ENCODE measurements around the gene WNT16.

DNA sequence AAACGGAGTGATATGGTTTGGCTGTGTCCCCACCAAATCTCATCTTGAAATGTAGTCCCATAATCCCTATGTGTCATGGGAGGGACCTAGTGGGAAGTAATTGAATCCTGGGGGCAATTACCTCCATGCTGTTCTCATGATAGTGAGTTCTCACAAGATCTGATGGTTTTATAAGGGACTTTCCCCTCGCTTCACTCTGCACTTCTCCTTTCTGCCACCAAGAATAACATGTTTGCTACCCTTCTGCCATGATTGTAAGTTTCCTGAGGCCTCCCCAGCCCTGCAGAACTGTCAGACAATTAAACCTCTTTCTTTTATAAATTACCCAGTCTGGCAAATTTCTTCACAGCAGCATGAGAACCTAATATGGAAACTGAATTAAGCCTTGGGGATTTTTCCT is 48.2 kb downstream of the WNT16 start:
- TF ChIP-seq CREB1 (IDR thresholded peaks at IDR 0.05; ENCODE audit: low read depth) = no peak
- no peak for TF ChIP-seq EGR1 (IDR thresholded peaks at IDR 0.05)
- TF ChIP-seq TEAD4 (IDR thresholded peaks at IDR 0.05) = no peak

Measured in Ishikawa (cell line).